Myocyte (in vitro differentiated cells): ENCODE measurements around the gene SDK1. TPM values are rescaled to one million over a fixed set of nuclear protein-coding genes. Genes with fewer than 3 reads are reported as not detected.
A peak's percentile ranks its signal among the peaks of the same experiment; 100 is the strongest.

Source experiments
- DNase-seq: peaks from one replicate; pipeline ENCODE4 v3.0.0-alpha.2; 2012; ENCODE audit warnings: low read depth
- total RNA-seq: library from RNA; depleted of rRNA; stranded (reverse); fragments of >200 nt; gene quantifications from 2 replicates; pipeline ENCODE4 v1.2.3, GENCODE V29; 2014

Gene SDK1
- total RNA-seq, 1 donor from 2014 or later: 2.8 TPM

DNA sequence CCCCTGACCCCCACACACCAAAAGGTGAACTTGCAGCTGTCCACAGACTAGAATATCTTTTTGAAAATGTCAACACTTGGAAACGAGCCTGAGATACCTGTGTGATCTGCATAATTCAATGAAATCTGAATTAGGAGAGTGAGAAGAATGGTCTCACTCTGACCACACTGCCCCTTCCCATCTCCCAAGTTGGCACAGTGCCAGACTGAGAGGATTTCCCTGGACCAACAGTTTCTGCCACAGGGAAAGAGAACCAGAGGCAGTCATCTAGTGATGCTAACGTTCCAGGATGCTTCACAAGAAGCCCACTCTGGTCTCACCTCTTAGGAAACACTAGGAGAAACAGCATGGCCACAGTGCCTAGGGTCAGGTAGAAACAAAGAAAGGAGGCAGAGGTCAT is 479.0 kb downstream of the SDK1 start:
- DNase-seq: no peak

DNA sequence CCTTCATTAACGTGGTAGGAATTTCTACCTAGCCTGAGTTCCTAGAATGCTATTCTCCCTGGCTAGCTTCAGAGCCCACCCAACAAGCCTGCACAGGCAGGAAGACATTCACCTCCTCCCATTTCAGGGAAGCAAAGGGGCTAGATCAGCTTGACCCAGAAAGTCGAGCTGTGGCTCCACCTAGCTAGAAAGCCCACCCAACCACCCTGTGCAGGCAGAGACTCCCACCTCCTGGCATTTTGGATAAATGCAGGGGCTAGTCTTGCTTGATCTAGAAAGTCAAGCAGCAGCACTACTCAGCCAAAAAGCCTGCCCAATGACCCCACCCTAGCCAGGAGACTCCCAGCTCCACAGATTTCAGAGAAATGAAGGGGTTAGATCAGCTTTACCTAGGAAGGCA is 479.5 kb downstream of the SDK1 start:
- DNase-seq: no peak

DNA sequence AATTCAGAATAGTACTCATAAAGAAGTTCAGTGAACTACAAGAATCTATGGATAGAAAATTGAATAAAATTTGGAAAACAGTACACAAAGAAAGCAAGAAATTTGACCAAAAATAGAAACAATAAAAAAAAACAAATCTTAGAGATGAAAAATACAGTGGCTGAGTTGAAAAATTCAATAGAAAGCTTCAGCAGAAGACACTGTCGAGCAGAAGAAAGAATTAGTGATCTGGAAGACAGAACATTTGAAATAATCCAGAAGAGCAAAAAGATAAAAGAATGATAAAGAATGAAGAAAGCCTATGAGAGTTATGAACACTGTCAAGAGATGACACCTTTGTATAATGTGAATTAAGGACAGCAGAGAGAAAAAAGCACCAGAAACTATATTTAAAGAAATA is 480.6 kb downstream of the SDK1 start:
- no peak for DNase-seq

DNA sequence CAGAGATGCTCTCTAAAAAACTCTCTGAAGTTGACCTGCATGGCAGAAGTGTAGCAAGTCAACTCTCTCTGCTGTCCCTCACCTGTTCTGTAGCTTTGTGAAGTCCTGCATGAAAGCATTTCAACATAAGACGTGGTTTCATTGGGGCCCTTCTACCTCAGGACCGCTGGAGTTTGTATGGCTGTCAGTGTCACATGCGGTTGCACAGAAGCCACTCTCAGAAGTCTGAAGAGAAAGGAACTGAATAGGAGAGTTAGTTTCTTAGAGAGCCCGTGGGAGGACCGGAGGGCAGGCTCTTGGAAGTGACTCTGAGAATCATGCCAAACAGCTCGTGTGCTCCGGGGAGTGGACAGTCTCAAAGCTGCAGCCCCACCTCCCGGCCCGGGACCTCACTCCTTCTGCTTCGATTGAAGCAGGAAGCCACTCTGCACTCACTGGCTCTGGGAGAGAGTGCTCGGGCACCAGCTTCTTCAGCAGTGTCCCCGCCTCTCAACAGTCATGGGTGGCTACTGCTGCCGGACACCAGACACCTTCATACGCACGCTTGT is 486.7 kb downstream of the SDK1 start:
- no peak for DNase-seq

DNA sequence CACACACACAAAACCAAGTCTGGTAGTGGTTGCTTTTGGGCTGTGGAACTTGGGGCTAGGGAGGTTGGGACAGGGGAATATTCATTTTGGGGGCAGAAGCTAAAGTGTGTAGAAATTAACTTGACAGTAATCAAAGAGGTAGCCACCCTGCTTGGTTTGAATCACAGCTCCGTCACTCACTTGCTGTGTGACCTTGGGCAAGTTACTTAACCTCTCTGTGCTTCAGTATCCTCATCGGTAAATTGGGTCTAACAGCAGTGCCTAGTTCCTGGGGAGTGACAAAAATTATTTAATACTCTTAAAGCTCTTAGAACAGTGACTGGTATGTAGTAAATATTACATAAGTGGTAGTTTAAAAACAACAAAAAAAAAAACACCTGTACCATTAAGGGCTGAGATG is 489.8 kb downstream of the SDK1 start:
- DNase-seq: no peak

DNA sequence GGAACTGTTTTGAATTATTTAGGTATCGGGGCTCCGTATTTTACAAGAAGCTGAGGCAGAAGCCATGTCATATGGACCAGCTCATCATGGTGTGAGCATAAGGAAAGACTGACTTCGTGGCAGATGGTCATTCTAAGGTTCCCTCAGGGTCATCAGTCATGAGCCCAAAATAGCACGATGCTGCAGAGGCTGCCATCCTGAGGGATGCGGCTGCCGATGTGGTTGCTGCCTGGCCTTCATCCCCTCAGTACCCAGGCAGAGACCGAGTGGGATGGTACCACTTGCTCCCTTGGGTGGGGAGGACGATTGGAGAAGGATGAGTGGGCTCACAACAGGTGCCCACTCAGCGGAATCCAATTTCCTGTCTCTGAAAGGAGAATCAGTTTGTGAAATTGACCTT is 490.3 kb downstream of the SDK1 start:
- DNase-seq: peak; percentile 83

DNA sequence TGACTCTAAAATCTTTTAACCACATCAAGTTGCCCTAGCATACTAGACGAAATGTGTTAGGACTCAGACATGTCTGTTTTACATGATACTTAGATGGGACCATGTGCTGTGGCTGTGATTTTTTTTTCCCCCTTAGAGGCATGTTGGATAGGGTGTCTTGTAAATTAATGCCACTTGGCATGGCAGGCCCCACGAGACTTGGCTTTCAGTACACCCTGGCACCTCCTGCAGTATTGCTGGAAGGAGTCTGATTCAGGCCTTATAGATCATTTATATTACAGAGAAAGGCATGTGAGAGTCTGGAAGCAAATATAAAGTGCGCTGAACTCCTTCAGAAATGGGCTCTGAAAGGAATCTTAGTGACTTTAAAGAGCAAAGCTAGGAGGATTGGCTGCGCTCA is 494.1 kb downstream of the SDK1 start:
- no peak for DNase-seq

DNA sequence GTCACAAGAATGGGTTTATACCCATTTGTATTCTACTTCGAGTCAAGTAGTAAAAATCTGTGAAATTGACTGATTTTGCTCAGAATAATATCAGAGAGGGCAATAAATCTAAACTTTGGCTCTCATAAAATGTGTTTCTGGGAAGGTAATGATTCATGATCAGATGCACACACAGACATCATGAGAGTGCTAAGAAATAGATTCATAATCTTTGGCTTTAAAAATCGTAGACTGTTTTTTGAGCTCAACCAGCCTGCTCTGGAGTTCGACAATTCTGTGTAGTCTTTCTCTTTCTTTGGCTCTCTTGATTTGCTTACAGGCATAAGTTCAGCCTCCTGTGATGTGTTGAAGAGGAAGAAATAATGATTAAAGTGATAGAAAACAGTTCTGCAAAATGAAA is 494.7 kb downstream of the SDK1 start:
- DNase-seq: no peak

DNA sequence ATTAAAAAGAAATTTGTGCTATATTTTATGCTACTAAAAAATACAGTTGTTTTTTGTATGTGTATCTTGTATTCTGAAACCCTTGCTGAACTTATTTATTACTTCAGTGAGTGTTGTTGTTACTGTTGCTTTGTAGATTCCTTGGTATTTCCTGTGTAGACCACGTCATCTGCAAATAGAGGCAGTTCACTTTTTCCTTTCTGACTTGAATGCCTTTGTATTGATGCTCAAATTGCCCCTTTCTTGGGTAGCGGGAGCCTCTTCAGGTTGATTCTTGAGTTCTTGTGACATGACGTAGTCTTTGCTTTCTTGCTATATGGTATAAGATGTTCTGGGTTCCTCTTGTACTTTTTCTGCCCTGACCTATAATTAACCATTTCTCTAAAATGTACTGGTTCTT is 504.1 kb downstream of the SDK1 start:
- peak; percentile 49 for DNase-seq

DNA sequence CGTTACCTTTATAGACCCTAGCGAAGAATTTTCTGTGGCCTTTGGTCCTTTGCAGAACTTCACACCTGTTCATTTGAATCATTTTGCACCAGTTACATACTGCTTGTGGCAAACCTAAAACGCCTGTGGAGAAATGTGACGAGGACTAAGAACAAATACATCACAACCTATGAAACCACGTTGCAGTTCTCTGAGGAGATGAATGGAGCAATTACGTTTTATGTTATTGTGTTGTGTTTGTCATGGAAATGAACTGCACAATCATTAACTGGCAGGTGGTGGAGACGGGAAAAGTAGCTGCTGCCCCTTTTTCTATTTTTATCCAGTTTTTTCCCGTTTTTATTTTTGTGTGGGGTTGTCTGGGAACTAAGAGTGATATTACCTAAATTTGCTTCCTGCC is 505.5 kb downstream of the SDK1 start:
- no peak for DNase-seq

DNA sequence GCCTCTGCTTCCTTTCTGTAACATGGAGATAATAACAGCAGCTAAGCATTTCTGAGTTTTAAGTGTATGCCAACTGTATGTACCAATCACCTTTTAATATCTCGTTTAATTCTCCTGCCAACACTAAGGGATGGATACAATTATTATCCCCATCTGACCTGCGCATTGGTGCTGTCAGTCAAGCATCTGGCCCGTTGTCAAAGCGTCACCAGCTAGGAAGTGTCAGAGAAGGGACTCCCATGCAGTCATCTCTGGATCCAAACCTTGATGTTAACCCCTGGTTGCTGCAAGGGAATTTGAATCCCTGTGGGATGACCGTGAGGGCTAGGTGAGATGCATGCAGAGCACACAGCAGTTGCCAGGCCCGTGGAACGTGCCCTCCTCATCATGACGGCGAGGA is 506.8 kb downstream of the SDK1 start:
- no peak for DNase-seq

DNA sequence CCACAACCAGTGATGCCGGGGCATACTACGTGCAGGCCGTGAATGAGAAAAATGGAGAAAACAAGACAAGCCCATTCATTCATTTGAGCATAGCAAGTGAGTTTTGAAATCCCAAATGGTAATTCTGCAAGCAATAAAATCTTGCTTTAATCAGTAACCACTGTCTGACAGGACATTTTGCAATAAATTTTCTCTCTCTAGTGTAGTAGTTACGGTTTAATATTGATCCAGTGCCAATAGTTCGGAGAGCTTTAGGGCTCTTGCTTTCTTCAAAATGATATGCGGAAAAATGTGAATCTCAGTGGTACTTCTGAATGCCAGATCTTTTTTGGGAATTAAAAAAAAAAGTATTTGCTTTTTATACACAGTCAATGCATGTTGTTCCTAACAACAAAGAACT is 520.4 kb downstream of the SDK1 start:
- no peak for DNase-seq

DNA sequence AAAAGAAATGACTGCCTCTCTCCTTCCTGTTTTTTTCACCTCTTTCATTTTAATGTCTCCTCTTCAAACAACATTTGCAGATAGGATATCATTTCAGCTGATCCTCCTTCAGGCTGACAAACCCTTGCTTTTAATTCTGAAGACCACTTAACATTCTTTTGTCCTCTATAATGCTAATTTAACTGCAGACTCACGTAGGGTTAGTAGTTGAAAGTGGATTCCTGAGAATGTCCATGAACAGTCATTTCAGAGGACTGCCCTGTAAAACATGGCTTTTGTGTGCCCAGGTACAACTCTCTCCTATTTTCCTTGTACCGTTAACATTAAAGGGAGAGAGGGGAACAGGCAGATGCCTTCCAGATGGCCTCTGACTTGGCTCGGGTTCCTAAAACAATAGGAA is 524.4 kb downstream of the SDK1 start:
- DNase-seq: no peak

DNA sequence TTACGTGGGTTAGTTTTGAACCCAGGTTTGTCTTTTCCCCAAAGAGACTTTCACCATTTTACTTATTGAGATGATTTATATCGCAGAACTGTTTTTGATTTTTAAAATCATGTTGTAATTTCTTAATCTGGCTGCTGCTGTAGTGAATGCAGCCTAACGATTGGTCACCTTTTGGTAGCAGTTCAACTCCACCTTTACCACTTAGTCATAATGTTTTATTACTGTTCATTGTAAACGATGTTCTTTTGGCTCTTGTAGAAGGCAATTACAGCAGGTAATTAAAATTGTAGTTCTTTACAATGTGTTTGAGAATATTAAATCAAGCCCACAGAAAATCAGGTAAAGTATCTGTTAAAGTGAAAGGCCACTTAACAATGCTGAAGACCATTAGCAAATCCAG is 531.1 kb downstream of the SDK1 start:
- DNase-seq: no peak

DNA sequence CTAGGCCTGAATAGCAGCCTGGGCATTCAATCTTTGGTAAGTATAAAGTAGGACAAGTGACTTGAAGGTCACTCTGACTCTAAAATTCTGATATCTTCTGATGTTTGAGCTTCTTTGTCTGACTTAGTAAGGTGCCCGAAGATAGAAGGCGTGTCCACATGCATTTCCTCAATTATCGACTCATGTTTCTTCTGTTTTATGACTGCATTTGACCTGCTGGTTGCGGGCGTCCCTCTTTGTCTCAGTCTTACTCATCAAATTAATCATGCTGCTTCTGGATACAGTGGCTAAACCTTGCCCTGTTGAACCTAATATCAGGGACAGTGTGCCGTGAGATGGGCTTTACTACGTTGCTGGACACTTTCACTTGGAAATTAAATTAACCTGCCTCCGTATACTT is 534.1 kb downstream of the SDK1 start:
- no peak for DNase-seq

DNA sequence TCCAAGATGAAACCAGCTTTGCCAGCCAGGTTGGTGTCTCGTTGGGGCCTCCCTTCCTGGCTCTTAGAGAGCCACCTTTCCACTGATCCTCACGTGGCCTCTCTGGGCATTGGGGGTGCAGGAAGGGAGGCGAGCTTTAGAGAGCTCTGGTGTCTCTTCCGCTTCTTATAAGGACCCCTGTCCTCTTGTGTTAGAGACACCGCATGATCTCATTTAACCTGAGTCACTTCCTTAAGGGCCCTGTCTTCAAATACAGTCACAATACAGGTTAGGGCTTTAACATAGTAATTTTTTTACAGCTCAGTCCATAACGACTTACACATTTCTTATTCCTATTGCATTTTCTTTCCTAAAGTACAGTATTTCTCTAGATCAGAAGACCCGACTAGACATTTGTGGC is 535.8 kb downstream of the SDK1 start:
- DNase-seq: no peak

DNA sequence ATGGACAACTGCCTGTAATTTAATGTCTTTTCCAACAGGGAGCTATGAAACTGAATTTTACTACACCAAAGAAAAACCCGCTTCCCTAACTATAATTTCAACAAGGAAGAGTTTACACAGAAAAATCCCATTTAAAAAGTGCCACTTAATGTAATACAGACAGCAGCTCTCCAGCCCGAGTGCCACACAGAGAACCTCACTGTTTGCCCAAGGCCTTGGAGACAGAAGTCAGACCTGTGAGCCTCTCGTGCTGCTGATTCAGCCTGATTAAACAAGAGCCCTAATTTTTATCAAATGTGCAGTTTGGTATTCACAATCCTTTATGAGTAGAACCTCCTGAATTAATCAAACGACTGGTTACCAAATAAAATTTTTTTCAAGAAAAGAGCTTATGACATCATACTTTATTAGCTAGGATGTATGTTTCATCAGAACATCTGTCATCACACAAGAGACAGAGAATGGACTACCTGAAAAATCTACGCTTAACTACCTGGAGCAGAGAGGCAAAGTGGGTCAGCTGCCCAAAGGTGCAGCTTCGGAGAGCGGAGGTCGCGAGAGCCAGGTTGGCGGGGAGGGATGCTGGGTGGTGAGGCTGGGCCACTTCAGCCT is 543.6 kb downstream of the SDK1 start:
- DNase-seq: no peak

DNA sequence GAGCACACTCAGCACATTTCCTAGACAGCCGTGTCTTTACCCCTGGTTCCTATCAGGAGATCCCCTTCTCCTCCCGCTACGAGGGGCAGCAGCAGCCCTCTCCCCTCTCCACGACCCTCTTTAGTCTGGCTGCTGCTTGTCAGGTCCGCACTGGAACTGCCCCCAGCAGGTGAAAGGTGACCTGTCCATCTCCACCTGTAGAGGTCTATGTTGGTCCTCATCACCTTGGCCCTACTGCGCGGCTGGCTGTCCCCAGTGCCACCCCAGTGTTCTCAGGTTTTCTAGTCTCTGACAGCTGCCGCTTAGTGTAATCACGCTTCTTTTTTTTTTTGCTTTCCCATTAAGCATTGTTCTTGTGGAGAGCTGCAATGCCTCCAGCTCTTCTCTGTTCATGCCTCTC is 545.7 kb downstream of the SDK1 start:
- no peak for DNase-seq

DNA sequence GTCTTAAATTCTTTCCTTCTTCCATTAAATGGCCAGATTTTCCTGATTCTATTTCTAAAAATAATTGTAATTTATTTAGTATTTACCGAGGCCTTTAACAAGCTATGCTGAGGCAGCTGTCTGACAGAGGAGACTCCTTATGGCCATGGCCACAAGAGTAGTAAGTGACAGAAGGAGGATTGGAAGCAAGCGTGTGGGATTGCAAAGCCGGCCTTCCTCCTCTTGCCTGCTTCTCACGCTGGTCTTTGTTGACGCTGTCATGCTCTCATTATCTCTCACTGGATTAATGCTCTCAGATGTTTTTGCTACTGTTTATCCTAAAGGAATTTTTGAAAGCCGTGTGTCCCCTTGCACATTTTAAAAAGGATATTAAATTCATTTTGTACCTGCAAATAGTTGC is 546.3 kb downstream of the SDK1 start:
- DNase-seq: no peak

DNA sequence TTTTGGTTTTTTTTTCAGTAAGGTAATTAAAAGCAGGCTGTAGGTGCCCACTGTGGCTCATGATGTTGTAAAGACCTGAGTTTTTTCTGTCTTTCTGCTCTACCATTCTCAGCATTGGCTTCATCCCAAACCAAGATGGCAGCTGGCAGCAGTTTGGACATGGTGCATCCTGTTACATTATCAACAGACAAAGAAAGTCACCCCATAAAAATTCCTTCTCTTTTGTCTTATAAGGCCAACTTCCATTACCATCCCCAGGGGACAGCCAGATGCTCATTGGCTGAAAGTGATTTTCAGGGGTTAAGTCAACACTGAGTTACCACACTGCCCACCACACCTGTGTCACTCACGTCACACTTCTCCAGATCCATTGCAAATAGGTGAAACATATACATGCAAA is 558.4 kb downstream of the SDK1 start:
- DNase-seq: no peak

DNA sequence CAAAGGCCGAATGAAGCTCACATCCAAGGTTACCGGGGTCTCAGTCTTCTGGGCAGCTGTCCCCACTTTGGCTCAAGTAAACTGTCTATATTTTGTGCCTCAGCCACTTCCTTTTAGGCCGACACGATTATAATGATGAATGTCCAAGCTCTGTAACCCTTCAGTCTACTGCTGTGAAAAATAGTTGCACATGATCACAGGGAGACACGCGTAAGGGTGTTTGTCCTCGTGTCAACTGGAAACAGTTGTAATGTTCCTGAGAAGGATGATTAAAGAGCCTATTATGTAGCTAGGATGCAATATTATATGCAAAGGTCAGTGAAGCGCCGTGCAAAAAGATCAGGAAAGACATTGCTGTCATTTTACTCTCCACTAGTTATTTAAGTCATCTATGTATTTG is 559.9 kb downstream of the SDK1 start:
- no peak for DNase-seq

DNA sequence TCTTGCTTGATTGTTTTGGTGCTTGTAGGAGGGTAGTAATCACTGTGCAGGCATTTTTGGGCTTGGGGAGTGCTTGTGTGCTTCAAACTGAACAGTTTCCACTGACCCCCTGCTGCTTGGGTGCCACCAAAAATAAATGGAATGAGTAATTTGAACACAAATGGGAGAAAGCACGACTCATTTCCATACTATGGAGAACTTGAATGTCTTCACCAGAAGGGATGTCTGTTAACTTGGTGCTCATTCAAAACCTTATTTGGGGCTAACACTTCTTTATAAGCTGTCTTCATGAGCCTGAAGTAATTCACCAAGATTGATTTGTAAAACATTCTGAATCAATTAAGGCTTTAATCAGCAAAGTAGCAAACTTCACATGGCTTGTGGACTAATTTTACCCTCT is 560.3 kb downstream of the SDK1 start:
- DNase-seq: peak; percentile 14

DNA sequence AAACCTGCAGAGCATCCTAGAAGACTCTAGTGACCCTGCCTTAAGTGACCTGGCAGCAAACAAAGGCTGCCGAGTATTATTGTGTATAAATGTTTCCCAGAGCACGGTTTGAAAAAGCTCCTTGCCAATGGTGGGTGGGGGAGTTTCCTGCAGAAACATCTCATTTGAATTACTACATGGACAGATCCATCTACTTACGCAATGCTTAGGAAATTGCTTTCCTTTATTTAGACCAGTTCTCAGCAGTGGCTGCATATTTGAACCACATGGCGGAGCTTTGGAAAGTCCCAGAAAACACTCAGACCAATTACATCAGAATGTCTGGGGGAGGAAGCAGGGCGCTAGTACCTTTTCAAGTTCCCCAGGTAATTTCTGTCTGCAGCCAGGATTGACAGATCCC is 560.9 kb downstream of the SDK1 start:
- DNase-seq: peak; percentile 59

DNA sequence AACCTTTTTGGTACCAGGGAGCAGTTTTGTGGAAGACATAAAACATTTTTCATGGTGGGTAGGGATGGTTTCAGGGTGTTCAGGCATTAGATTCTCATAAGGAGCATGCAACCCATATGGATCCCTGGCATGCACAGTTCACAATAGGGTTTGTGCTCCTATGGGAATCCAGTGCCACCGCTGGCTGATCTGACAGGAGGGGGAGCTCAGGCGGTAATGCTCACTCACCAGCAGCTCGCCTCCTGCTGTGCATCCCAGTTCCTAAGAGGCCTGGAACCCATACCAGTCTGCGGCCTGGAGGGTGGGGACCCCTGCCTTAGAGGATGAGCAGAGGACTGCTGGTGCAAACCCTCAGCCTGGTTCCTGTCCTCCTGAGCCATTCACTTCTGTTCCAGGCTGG is 561.7 kb downstream of the SDK1 start:
- DNase-seq: no peak
